Measurements from ENCODE around the gene ABCD1. TPM values are rescaled to one million over a fixed set of nuclear protein-coding genes. Genes with fewer than 3 reads are reported as not detected.
A peak's percentile ranks its signal among the peaks of the same experiment; 100 is the strongest.

The ABCD1 gene
- total and polyA plus RNA-seq, 9 of the 15 experiments (the other 6 are each of a cell fraction or from before 2014, with no cell fraction given): 0.07 to 6.9 (median 2.2) TPM

- TF ChIP-seq ARID1B (IDR thresholded peaks at IDR 0.05): peak; percentile 62
- TF ChIP-seq TGIF2 (CRISPR knock-in tag; IDR thresholded peaks at IDR 0.05): no peak
- TF ChIP-seq TSC22D4 (tag; IDR thresholded peaks at IDR 0.05): no peak
- no peak for TF ChIP-seq JUNB (CRISPR knock-in tag; conservative IDR thresholded peaks at IDR 0.05)
- no peak for TF ChIP-seq HNRNPLL (IDR thresholded peaks at IDR 0.05; ENCODE audit: low read depth, low read length, poor library complexity, severe bottlenecking)
- no peak for TF ChIP-seq ELF2 (CRISPR knock-in tag; IDR thresholded peaks at IDR 0.05)
- no peak for TF ChIP-seq HLTF (IDR thresholded peaks at IDR 0.05)
- TF ChIP-seq EZH2 (IDR thresholded peaks at IDR 0.05; ENCODE audit: borderline replicate concordance, low read depth, low read length): no peak
- peak; percentile 67 for TF ChIP-seq CHD1 (IDR thresholded peaks at IDR 0.05; ENCODE audit: low read length)
- TF ChIP-seq ZBTB12 (CRISPR knock-in tag; IDR thresholded peaks at IDR 0.05): no peak
- TF ChIP-seq POLR2AphosphoS2 (IDR thresholded peaks at IDR 0.05; ENCODE audit: low read length): no peak
- peak; percentile 73 for TF ChIP-seq RBFOX2 (IDR thresholded peaks at IDR 0.05; ENCODE audit: low read depth, low read length)
- TF ChIP-seq DPF2 (IDR thresholded peaks at IDR 0.05): no peak
- no peak for TF ChIP-seq ZNF347 (CRISPR knock-in tag; IDR thresholded peaks at IDR 0.05; ENCODE audit: low read depth)
- 0 out of 2 replicates have a peak, but pooled peaks have one; percentile 17 for TF ChIP-seq NFIC (IDR thresholded peaks at IDR 0.05)
- no peak for TF ChIP-seq L3MBTL2 (IDR thresholded peaks at IDR 0.05)
- peak; percentile 38; the same call in 1 of the 2 replicates for TF ChIP-seq ZBTB7A (IDR thresholded peaks at IDR 0.05; ENCODE audit: borderline replicate concordance, control insufficient read depth, low read depth, low read length)
- TF ChIP-seq ADNP (tag; IDR thresholded peaks at IDR 0.05): no peak
- TF ChIP-seq LEF1 (IDR thresholded peaks at IDR 0.05): no peak
- TF ChIP-seq COPS2 (conservative IDR thresholded peaks at IDR 0.05): no peak
- no peak for TF ChIP-seq RHOXF2B (CRISPR knock-in tag; conservative IDR thresholded peaks at IDR 0.05)
- TF ChIP-seq CBFB (CRISPR knock-in tag; IDR thresholded peaks at IDR 0.05): no peak
- TF ChIP-seq SPI1 (IDR thresholded peaks at IDR 0.05; ENCODE audit: borderline replicate concordance, low read depth, low read length): no peak
- TF ChIP-seq ZC3H4 (CRISPR knock-in tag; IDR thresholded peaks at IDR 0.05; ENCODE audit: borderline replicate concordance): peak; percentile 83; the same call in 1 of the 2 replicates
- no peak for TF ChIP-seq ZNF76 (CRISPR knock-in tag; IDR thresholded peaks at IDR 0.05; ENCODE audit: borderline replicate concordance)
- no peak for TF ChIP-seq ZBED1 (IDR thresholded peaks at IDR 0.05)
- no peak for TF ChIP-seq SP1 (CRISPR knock-in tag; IDR thresholded peaks at IDR 0.05)
- no peak for TF ChIP-seq SIX5 (IDR thresholded peaks at IDR 0.05; ENCODE audit: borderline replicate concordance in 1 of 2, insufficient read depth in 1 of 2, low read depth in 1 of 2, low read length in 2 of 2)
- TF ChIP-seq PHF20 (IDR thresholded peaks at IDR 0.05; ENCODE audit: partially characterized antibody): no peak
- no peak for TF ChIP-seq NFYB (IDR thresholded peaks at IDR 0.05; ENCODE audit: extremely low read depth, insufficient read length)
- no peak for TF ChIP-seq PPARD (CRISPR knock-in tag; IDR thresholded peaks at IDR 0.05)
- no peak for TF ChIP-seq GABPA (tag; conservative IDR thresholded peaks at IDR 0.05; ENCODE audit: low read depth)
- TF ChIP-seq SIN3B (IDR thresholded peaks at IDR 0.05; ENCODE audit: low read depth): no peak
Measured at GRCh38 chrX:153689654-153690465, 34.8 kb upstream of the ABCD1 start (continued).
